ENCODE data around the gene SAMD4A. TPM values are rescaled to one million over a fixed set of nuclear protein-coding genes. Genes with fewer than 3 reads are reported as not detected.

Gene SAMD4A
- total RNA-seq, 1 donor from 2014 or later, result 66.0 TPM

- Histone ChIP-seq H3K4me1 (peaks cover 5 to 24% of the 10 kb centered on the region in 2 donors), H3K27me3 (no peaks in the 10 kb centered on the region), H3K36me3 (no peaks in the 10 kb centered on the region), H3K9me3 (no peaks in the 10 kb centered on the region), H3K27ac (no peak overlapping the region), H3K4me3 (no peak overlapping the region)
- TF ChIP-seq, protein P1, sequence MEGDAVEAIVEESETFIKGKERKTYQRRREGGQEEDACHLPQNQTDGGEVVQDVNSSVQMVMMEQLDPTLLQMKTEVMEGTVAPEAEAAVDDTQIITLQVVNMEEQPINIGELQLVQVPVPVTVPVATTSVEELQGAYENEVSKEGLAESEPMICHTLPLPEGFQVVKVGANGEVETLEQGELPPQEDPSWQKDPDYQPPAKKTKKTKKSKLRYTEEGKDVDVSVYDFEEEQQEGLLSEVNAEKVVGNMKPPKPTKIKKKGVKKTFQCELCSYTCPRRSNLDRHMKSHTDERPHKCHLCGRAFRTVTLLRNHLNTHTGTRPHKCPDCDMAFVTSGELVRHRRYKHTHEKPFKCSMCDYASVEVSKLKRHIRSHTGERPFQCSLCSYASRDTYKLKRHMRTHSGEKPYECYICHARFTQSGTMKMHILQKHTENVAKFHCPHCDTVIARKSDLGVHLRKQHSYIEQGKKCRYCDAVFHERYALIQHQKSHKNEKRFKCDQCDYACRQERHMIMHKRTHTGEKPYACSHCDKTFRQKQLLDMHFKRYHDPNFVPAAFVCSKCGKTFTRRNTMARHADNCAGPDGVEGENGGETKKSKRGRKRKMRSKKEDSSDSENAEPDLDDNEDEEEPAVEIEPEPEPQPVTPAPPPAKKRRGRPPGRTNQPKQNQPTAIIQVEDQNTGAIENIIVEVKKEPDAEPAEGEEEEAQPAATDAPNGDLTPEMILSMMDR (IDR thresholded peaks at IDR 0.05), result no peak
- no peak for DNase-seq (ENCODE audit: low spot score in 2 of 2)
- intact Hi-C loops (cut with DNase I), result no loop called here
Observed at GRCh38 chr14:54591866-54592265, 24.9 kb downstream of the SAMD4A start.

- TF ChIP-seq, protein P1 (IDR thresholded peaks at IDR 0.05), result no peak
- intact Hi-C loops (cut with DNase I), result no loop called here
Observed at GRCh38 chr14:54593860-54594259, 26.9 kb downstream of the SAMD4A start.

DNA sequence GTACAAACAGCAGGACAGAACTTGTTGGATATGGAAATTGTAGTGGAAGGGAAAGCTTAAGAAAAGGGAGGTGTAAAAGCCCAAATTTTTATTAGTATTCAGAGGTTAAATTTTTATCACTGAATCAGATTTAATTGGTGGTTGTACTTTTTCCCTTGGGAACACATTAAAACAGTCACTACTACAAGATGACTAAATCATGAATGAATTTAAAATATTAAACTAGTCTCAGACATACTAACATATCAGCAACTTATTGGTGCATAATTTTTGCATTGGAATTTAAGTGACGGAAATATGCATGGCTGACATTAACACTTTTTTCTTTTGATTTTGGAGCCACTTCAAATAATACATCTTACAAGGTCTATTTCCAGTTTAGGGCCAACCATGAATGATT lies 27.6 kb downstream of the SAMD4A start:
- intact Hi-C loops (cut with DNase I), result no loop called here
- TF ChIP-seq, protein P1 (IDR thresholded peaks at IDR 0.05), result no peak
- no peaks in the 10 kb centered on the region for H3K36me3 ChIP-seq
- H3K9me3 ChIP-seq, result no peaks in the 10 kb centered on the region
- no peak overlapping the region for H3K4me3 ChIP-seq
- peaks cover 5 to 20% of the 10 kb centered on the region in 2 donors for H3K4me1 ChIP-seq
- H3K27me3 ChIP-seq, result no peaks in the 10 kb centered on the region
- no peak overlapping the region for H3K27ac ChIP-seq
- DNase-seq (ENCODE audit: low spot score in 2 of 2), result no peak

More at GRCh38 chr14:54593860-54594259, 26.9 kb downstream of the SAMD4A start:
- no peaks in the 10 kb centered on the region for H3K9me3 ChIP-seq
- H3K27me3 ChIP-seq, result no peaks in the 10 kb centered on the region
- no peaks in the 10 kb centered on the region for H3K36me3 ChIP-seq
- H3K4me3 ChIP-seq, result no peak overlapping the region
- H3K4me1 ChIP-seq, result peaks cover 5 to 24% of the 10 kb centered on the region in 2 donors
- no peak overlapping the region for H3K27ac ChIP-seq
- no peak for DNase-seq (ENCODE audit: low spot score in 2 of 2)

GRCh38 chr14:54597795-54598443 lies 31.0 kb downstream of the SAMD4A start:
- Histone ChIP-seq H3K9me3 (no peaks in the 10 kb centered on the region), H3K27ac (no peak overlapping the region), H3K4me1 (peaks cover 5 to 18% of the 10 kb centered on the region in 2 donors), H3K36me3 (no peaks in the 10 kb centered on the region), H3K27me3 (no peaks in the 10 kb centered on the region), H3K4me3 (no peak overlapping the region)
- DNase-seq (ENCODE audit: low spot score in 2 of 2), result no peak
- intact Hi-C loops (cut with DNase I), result no loop called here
- TF ChIP-seq, protein P1 (IDR thresholded peaks at IDR 0.05), result no peak

GRCh38 chr14:54599966-54600716 lies 33.2 kb downstream of the SAMD4A start:
- H3K4me1 ChIP-seq, result peaks cover 0 to 18% of the 10 kb centered on the region in 2 donors
- intact Hi-C loops (cut with DNase I), result no loop called here
- no peak overlapping the region for H3K27ac ChIP-seq
- no peak overlapping the region for H3K4me3 ChIP-seq
- DNase-seq (ENCODE audit: low spot score in 2 of 2), result no peak
- H3K9me3 ChIP-seq, result no peaks in the 10 kb centered on the region
- no peaks in the 10 kb centered on the region for H3K36me3 ChIP-seq
- H3K27me3 ChIP-seq, result no peaks in the 10 kb centered on the region
- TF ChIP-seq, protein P1 (IDR thresholded peaks at IDR 0.05), result no peak
